Stimulated activated naive B cell treated with anti-CD40 and anti-IgM and Interleukin-4, amounts not matched to agents 10 μg/mL and 1 μg/mL and 100 μg/mL, for 72 hours (primary cell): Measurements from ENCODE around the gene ZNF557.

Experiments
- ATAC-seq, 2 donors: fragments of 150-1000 bp; cut with Tn5 transposase; replicated peaks; 2 replicates each; pipeline ENCODE4 v1.10.0; 2021; ENCODE audit warnings: moderate library complexity in 1 of 2
- DNase-seq: peaks from one replicate; pipeline ENCODE4 v3.0.0; 2021
- H3K27ac Mint-ChIP-seq: one replicate; pipeline ENCODE4 v1.8.0; 2022; ENCODE audit warnings: mild to moderate bottlenecking, mixed read lengths
- H3K27me3 Mint-ChIP-seq, 2 donors: one replicate each; pipeline ENCODE4 v1.8.0; 2022; ENCODE audit warnings: mixed read lengths in 2 of 2
- H3K36me3 Mint-ChIP-seq, 2 donors: one replicate each; pipeline ENCODE4 v1.8.0; 2022; ENCODE audit warnings: mixed read lengths in 2 of 2, mild to moderate bottlenecking in 1 of 2
- H3K4me1 Mint-ChIP-seq, 2 donors: one replicate each; pipeline ENCODE4 v1.8.0; 2022; ENCODE audit warnings: mixed read lengths in 2 of 2, mild to moderate bottlenecking in 1 of 2
- H3K4me3 Mint-ChIP-seq, 2 donors: one replicate each; pipeline ENCODE4 v1.8.0; 2022; ENCODE audit warnings: mild to moderate bottlenecking in 2 of 2, mixed read lengths in 2 of 2, moderate library complexity in 1 of 2
- H3K9me3 Mint-ChIP-seq, 2 donors: one replicate each; pipeline ENCODE4 v1.8.0; 2022; ENCODE audit warnings: mixed read lengths in 2 of 2, mild to moderate bottlenecking in 1 of 2

Gene ZNF557

GRCh38 chr19:7098701-7099596 is 29.4 kb downstream of the ZNF557 start:
- Mint-ChIP-seq H3K27ac (peak overlapping the region; percentile 96), H3K4me1 (peaks cover 10 to 11% of the 10 kb centered on the region in 2 donors), H3K36me3 (peaks cover 14 to 23% of the 10 kb centered on the region in 2 donors), H3K4me3 (peak overlapping the region; percentile 90 to 92), H3K27me3 (no peaks in the 10 kb centered on the region), H3K9me3 (peaks cover 15 to 19% of the 10 kb centered on the region in 2 donors)
- peak; percentile 89 to 91 for ATAC-seq
- DNase-seq = peak; percentile 92

GRCh38 chr19:7099597-7099921 is 30.1 kb downstream of the ZNF557 start:
- no peak for DNase-seq
- ATAC-seq = no peak
- peaks cover 15 to 19% of the 10 kb centered on the region in 2 donors for H3K9me3 Mint-ChIP-seq

GRCh38 chr19:7101498-7102253 is 32.2 kb downstream of the ZNF557 start:
- peaks cover 3 to 10% of the 10 kb centered on the region in 2 donors for H3K36me3 Mint-ChIP-seq
- H3K4me3 Mint-ChIP-seq = no peak overlapping the region
- no peaks in the 10 kb centered on the region for H3K27me3 Mint-ChIP-seq
- no peak for DNase-seq
- no peak for ATAC-seq
- H3K9me3 Mint-ChIP-seq = peaks cover 7 to 10% of the 10 kb centered on the region in 2 donors
- H3K4me1 Mint-ChIP-seq = peaks cover 10 to 11% of the 10 kb centered on the region in 2 donors
- no peak overlapping the region for H3K27ac Mint-ChIP-seq

More at GRCh38 chr19:7099597-7099921, 30.1 kb downstream of the ZNF557 start:
- peak overlapping the region; percentile 90 to 92 for H3K4me3 Mint-ChIP-seq
- no peaks in the 10 kb centered on the region for H3K27me3 Mint-ChIP-seq
- H3K4me1 Mint-ChIP-seq = peaks cover 10 to 11% of the 10 kb centered on the region in 2 donors
- peaks cover 14 to 23% of the 10 kb centered on the region in 2 donors for H3K36me3 Mint-ChIP-seq
- H3K27ac Mint-ChIP-seq = peak overlapping the region; percentile 96

- ATAC-seq = peak; percentile 25 to 44
- Mint-ChIP-seq H3K36me3 (no peaks in the 10 kb centered on the region), H3K9me3 (no peaks in the 10 kb centered on the region), H3K4me3 (no peak overlapping the region), H3K4me1 (peaks cover 0 to under 1% of the 10 kb centered on the region in 2 donors), H3K27me3 (no peaks in the 10 kb centered on the region), H3K27ac (no peak overlapping the region)
- DNase-seq = no peak
Measured at GRCh38 chr19:7104747-7105447, 35.4 kb downstream of the ZNF557 start.

GRCh38 chr19:7106711-7107657 is 37.5 kb downstream of the ZNF557 start:
- Mint-ChIP-seq H3K36me3 (no peaks in the 10 kb centered on the region), H3K9me3 (no peaks in the 10 kb centered on the region), H3K27me3 (no peaks in the 10 kb centered on the region), H3K4me3 (no peak overlapping the region), H3K27ac (no peak overlapping the region), H3K4me1 (no peaks in the 10 kb centered on the region)
- ATAC-seq (no peak), DNase-seq (no peak)

- Mint-ChIP-seq H3K4me1 (no peaks in the 10 kb centered on the region), H3K36me3 (no peaks in the 10 kb centered on the region)
Measured at GRCh38 chr19:7109678-7110289, 40.3 kb downstream of the ZNF557 start.

GRCh38 chr19:7112675-7113074 is 43.2 kb downstream of the ZNF557 start:
- ATAC-seq = no peak
- Mint-ChIP-seq H3K36me3 (peaks cover 0 to 3% of the 10 kb centered on the region in 2 donors), H3K27me3 (no peaks in the 10 kb centered on the region), H3K4me1 (no peaks in the 10 kb centered on the region), H3K27ac (no peak overlapping the region), H3K9me3 (no peaks in the 10 kb centered on the region), H3K4me3 (no peak overlapping the region)
- no peak for DNase-seq

More at GRCh38 chr19:7109678-7110289, 40.3 kb downstream of the ZNF557 start:
- Mint-ChIP-seq H3K27me3 (no peaks in the 10 kb centered on the region), H3K27ac (no peak overlapping the region), H3K9me3 (no peaks in the 10 kb centered on the region), H3K4me3 (no peak overlapping the region)
- no peak for ATAC-seq
- DNase-seq = no peak

GRCh38 chr19:7113233-7113632 is 43.7 kb downstream of the ZNF557 start:
- Mint-ChIP-seq H3K9me3 (no peaks in the 10 kb centered on the region), H3K4me3 (no peak overlapping the region), H3K4me1 (no peaks in the 10 kb centered on the region), H3K36me3 (peaks cover 0 to 3% of the 10 kb centered on the region in 2 donors), H3K27ac (no peak overlapping the region), H3K27me3 (no peaks in the 10 kb centered on the region)
- DNase-seq = no peak
- no peak for ATAC-seq

- Mint-ChIP-seq H3K9me3 (no peaks in the 10 kb centered on the region), H3K27ac (no peak overlapping the region), H3K4me1 (no peaks in the 10 kb centered on the region), H3K4me3 (no peak overlapping the region), H3K27me3 (no peaks in the 10 kb centered on the region), H3K36me3 (peaks cover 3 to 10% of the 10 kb centered on the region in 2 donors)
- DNase-seq (no peak), ATAC-seq (no peak)
Measured at GRCh38 chr19:7115721-7116120, 46.2 kb downstream of the ZNF557 start.

- DNase-seq = no peak
- Mint-ChIP-seq H3K27ac (no peak overlapping the region), H3K36me3 (peaks cover 6 to 14% of the 10 kb centered on the region in 2 donors), H3K4me3 (no peak overlapping the region), H3K9me3 (no peaks in the 10 kb centered on the region), H3K27me3 (no peaks in the 10 kb centered on the region), H3K4me1 (no peaks in the 10 kb centered on the region)
- ATAC-seq = no peak
Measured at GRCh38 chr19:7117248-7117647, 47.7 kb downstream of the ZNF557 start.

GRCh38 chr19:7119582-7119981 is 50.1 kb downstream of the ZNF557 start:
- H3K9me3 Mint-ChIP-seq = no peaks in the 10 kb centered on the region
- H3K27me3 Mint-ChIP-seq = no peaks in the 10 kb centered on the region
- DNase-seq (no peak), ATAC-seq (no peak)
- H3K27ac Mint-ChIP-seq = no peak overlapping the region
- H3K4me3 Mint-ChIP-seq = no peak overlapping the region
- H3K4me1 Mint-ChIP-seq = no peaks in the 10 kb centered on the region
- H3K36me3 Mint-ChIP-seq = peaks cover 8 to 19% of the 10 kb centered on the region in 2 donors

GRCh38 chr19:7120499-7120898 is 51.0 kb downstream of the ZNF557 start:
- H3K27me3 Mint-ChIP-seq = no peaks in the 10 kb centered on the region
- no peak for DNase-seq
- peaks cover 2 to 4% of the 10 kb centered on the region in 2 donors for H3K9me3 Mint-ChIP-seq
- H3K27ac Mint-ChIP-seq = no peak overlapping the region
- peaks cover 17 to 27% of the 10 kb centered on the region in 2 donors for H3K36me3 Mint-ChIP-seq
- no peak overlapping the region for H3K4me3 Mint-ChIP-seq
- H3K4me1 Mint-ChIP-seq = no peaks in the 10 kb centered on the region
- ATAC-seq = no peak

- Mint-ChIP-seq H3K9me3 (peaks cover 8 to 10% of the 10 kb centered on the region in 2 donors), H3K4me1 (no peaks in the 10 kb centered on the region), H3K4me3 (no peak overlapping the region), H3K27me3 (no peaks in the 10 kb centered on the region), H3K36me3 (peaks cover 30 to 41% of the 10 kb centered on the region in 2 donors), H3K27ac (no peak overlapping the region)
- ATAC-seq (no peak), DNase-seq (no peak)
Measured at GRCh38 chr19:7122701-7123100, 53.2 kb downstream of the ZNF557 start.
